Neural cell (in vitro differentiated cells): ENCODE results near the gene ARSB. TPM values are rescaled to one million over a fixed set of nuclear protein-coding genes. Genes with fewer than 3 reads are reported as not detected.

Experiments used
- H2AFZ ChIP-seq: fragments of 200-600, 300-800 bp; sonication (generic), shearing (Covaris generic); 2 replicates; pipeline ENCODE4 v1.6.0; 2014; ENCODE audit warnings: low read depth, mild to moderate bottlenecking, antibody characterized with exemption, low read length, moderate library complexity
- H3F3A ChIP-seq: fragments of 200-600 bp; shearing (Covaris generic); 2 replicates; pipeline ENCODE4 v1.6.1; 2016; ENCODE audit warnings: mild to moderate bottlenecking, moderate library complexity, mixed read lengths, antibody characterized with exemption, low read length; ENCODE audit not compliant: insufficient read depth, poor library complexity, severe bottlenecking
- H3K27ac ChIP-seq: fragments of 200-600, 300-800 bp; sonication (generic), shearing (Covaris generic); 2 replicates; pipeline ENCODE4 v1.5.1; 2014; ENCODE audit warnings: mild to moderate bottlenecking, low read length, moderate library complexity
- H3K27me3 ChIP-seq: fragments of 300-800, 200-600 bp; sonication (generic), shearing (Covaris generic); 2 replicates; pipeline ENCODE4 v1.6.0; 2014; ENCODE audit warnings: mild to moderate bottlenecking, low read depth, low read length, moderate library complexity; ENCODE audit not compliant: insufficient read depth
- H3K36me3 ChIP-seq: fragments of 300-800, 200-600 bp; sonication (generic), shearing (Covaris generic); 2 replicates; pipeline ENCODE4 v1.5.1; 2014; ENCODE audit warnings: mild to moderate bottlenecking, antibody characterized with exemption, low read length, moderate library complexity; ENCODE audit not compliant: insufficient read depth
- H3K4me2 ChIP-seq: fragments of 300-800, 200-600 bp; sonication (generic), shearing (Covaris generic); 2 replicates; pipeline ENCODE4 v1.6.0; 2014; ENCODE audit warnings: mild to moderate bottlenecking, low read length
- H3K4me3 ChIP-seq: fragments of 300-800, 200-600 bp; sonication (generic), shearing (Covaris generic); 2 replicates; pipeline ENCODE4 v1.5.1; 2014; ENCODE audit warnings: mild to moderate bottlenecking, low read length, moderate library complexity
- H3K79me2 ChIP-seq: fragments of 200-600 bp; shearing (Covaris generic); replicated peaks from 2 replicates; pipeline ENCODE4 v1.6.0; 2014; ENCODE audit warnings: mild to moderate bottlenecking, low read length, moderate library complexity; ENCODE audit not compliant: insufficient read depth
- H3K9ac ChIP-seq: fragments of 300-800, 200-600 bp; sonication (generic), shearing (Covaris generic); 2 replicates; pipeline ENCODE4 v1.6.1; 2016; ENCODE audit warnings: mild to moderate bottlenecking, low read length, mixed read lengths
- H3K9me2 ChIP-seq: fragments of 200-600 bp; shearing (Covaris generic); 2 replicates; pipeline ENCODE4 v1.6.1; 2016; ENCODE audit warnings: mild to moderate bottlenecking, low read length, mixed read lengths; ENCODE audit not compliant: insufficient read depth
- H3K9me3 ChIP-seq: fragments of 200-600, 300-800 bp; sonication (generic), shearing (Covaris generic); 2 replicates; pipeline ENCODE4 v1.6.1; 2016; ENCODE audit warnings: mild to moderate bottlenecking, mixed run types, low read length, moderate library complexity, mixed read lengths
- H4K20me1 ChIP-seq: fragments of 200-600 bp; shearing (Covaris generic); 2 replicates; pipeline ENCODE4 v1.6.1; 2016; ENCODE audit warnings: mild to moderate bottlenecking, mixed run types; ENCODE audit not compliant: insufficient read depth
- CTCF ChIP-seq: fragments of 450-650 bp; IDR thresholded peaks from 2 replicates; pipeline ENCODE4 v1.5.1; 2014; ENCODE audit warnings: antibody characterized with exemption, mild to moderate bottlenecking, moderate library complexity; ENCODE audit not compliant: poor library complexity, severe bottlenecking
- EP300 ChIP-seq: fragments of 450-650 bp; conservative IDR thresholded peaks from 2 replicates; pipeline ENCODE4 v1.6.1; 2014; ENCODE audit warnings: antibody characterized with exemption, mild to moderate bottlenecking, moderate library complexity; ENCODE audit not compliant: poor library complexity, severe bottlenecking
- EZH2 ChIP-seq: fragments of 200-600, 300-800 bp; shearing (Covaris generic), sonication (generic); IDR thresholded peaks from 2 replicates; pipeline ENCODE4 v1.6.1; 2014; ENCODE audit warnings: antibody characterized with exemption, low read length, borderline replicate concordance, mild to moderate bottlenecking; ENCODE audit not compliant: insufficient read depth, poor library complexity, severe bottlenecking
- MXI1 ChIP-seq: fragments of 450-650 bp; conservative IDR thresholded peaks from 2 replicates; pipeline ENCODE4 v1.6.1; 2014; ENCODE audit warnings: antibody characterized with exemption, mild to moderate bottlenecking; ENCODE audit not compliant: poor library complexity, severe bottlenecking
- POLR2AphosphoS5 ChIP-seq: IDR thresholded peaks from 2 replicates; pipeline ENCODE4 v1.6.1; 2012
- RAD21 ChIP-seq: fragments of 450-650 bp; conservative IDR thresholded peaks from 2 replicates; pipeline ENCODE4 v1.6.1; 2014; ENCODE audit warnings: antibody characterized with exemption, mild to moderate bottlenecking, moderate library complexity
- REST ChIP-seq: IDR thresholded peaks from 2 replicates; pipeline ENCODE4 v1.6.1; 2012; ENCODE audit warnings: borderline replicate concordance
- SMC3 ChIP-seq: fragments of 450-650 bp; conservative IDR thresholded peaks from 2 replicates; pipeline ENCODE4 v1.6.1; 2014; ENCODE audit warnings: antibody characterized with exemption, mild to moderate bottlenecking, moderate library complexity; ENCODE audit not compliant: poor library complexity
- TAF1 ChIP-seq: IDR thresholded peaks from 2 replicates; pipeline ENCODE4 v1.6.1; 2012; ENCODE audit warnings: low read depth
- polyA plus RNA-seq: library from polyadenylated mRNA; depleted of rRNA; stranded (reverse); fragments of >200 nt; gene quantifications from 2 replicates; pipeline ENCODE4 v1.2.3, GENCODE V29; 2014

The ARSB gene
- polyA plus RNA-seq, 1 donor from 2014 or later, result 8.7 TPM

GRCh38 chr5:78926252-78926651 lies 58.9 kb downstream of the ARSB start:
- Histone ChIP-seq H4K20me1 (no peaks in the 10 kb centered on the region), H2AFZ (no peak overlapping the region), H3K4me3 (no peak overlapping the region), H3K36me3 (no peaks in the 10 kb centered on the region), H3K9me2 (no peaks in the 10 kb centered on the region), H3K9me3 (no peaks in the 10 kb centered on the region), H3K79me2 (no peaks in the 10 kb centered on the region), H3K27me3 (no peaks in the 10 kb centered on the region), H3K4me2 (no peak overlapping the region), H3K9ac (no peak overlapping the region), H3F3A (no peaks in the 10 kb centered on the region), H3K27ac (no peak overlapping the region)
- TF ChIP-seq SMC3 (no peak), MXI1 (no peak), REST (no peak), RAD21 (no peak), EZH2 (no peak), TAF1 (no peak)

GRCh38 chr5:78925129-78925876 lies 59.8 kb downstream of the ARSB start:
- no peaks in the 10 kb centered on the region for H4K20me1 ChIP-seq
- H3K9ac ChIP-seq, result no peak overlapping the region
- H3K36me3 ChIP-seq, result no peaks in the 10 kb centered on the region
- H3K9me2 ChIP-seq, result no peaks in the 10 kb centered on the region
- no peaks in the 10 kb centered on the region for H3K27me3 ChIP-seq
- H3K4me2 ChIP-seq, result no peak overlapping the region
- H3K4me3 ChIP-seq, result no peak overlapping the region
- no peak for TF ChIP-seq TAF1
- no peak for TF ChIP-seq MXI1
- TF ChIP-seq POLR2AphosphoS5, result peak; percentile 10
- no peak for TF ChIP-seq EP300
- H2AFZ ChIP-seq, result no peak overlapping the region
- no peaks in the 10 kb centered on the region for H3F3A ChIP-seq
- H3K27ac ChIP-seq, result no peak overlapping the region
- no peaks in the 10 kb centered on the region for H3K79me2 ChIP-seq
- no peaks in the 10 kb centered on the region for H3K9me3 ChIP-seq

GRCh38 chr5:78923622-78923970 lies 61.5 kb downstream of the ARSB start:
- Histone ChIP-seq H3K4me2 (no peak overlapping the region), H3F3A (no peaks in the 10 kb centered on the region), H3K27me3 (no peaks in the 10 kb centered on the region), H2AFZ (no peak overlapping the region), H4K20me1 (no peaks in the 10 kb centered on the region), H3K9ac (no peak overlapping the region), H3K27ac (no peak overlapping the region), H3K9me2 (no peaks in the 10 kb centered on the region), H3K9me3 (no peaks in the 10 kb centered on the region), H3K36me3 (no peaks in the 10 kb centered on the region), H3K4me3 (no peak overlapping the region), H3K79me2 (no peaks in the 10 kb centered on the region)
- TF ChIP-seq RAD21 (no peak), SMC3 (no peak), POLR2AphosphoS5 (no peak), MXI1 (no peak), REST (no peak), TAF1 (no peak), EZH2 (no peak), EP300 (no peak), CTCF (no peak)
